Measurements from ENCODE around the gene RRP1.
A peak's percentile ranks its signal among the peaks of the same experiment; 100 is the strongest.

The RRP1 gene

GRCh38 chr21:43775795-43776430 lies 13.5 kb upstream of the RRP1 start, which contains the start of gene CSTB:
CSTB (minus strand) TSS chr21:43776308; CDS start chr21:43776269, 39 bp downstream.
- ATAC-seq (replicated peaks) (peak; percentile 75 to 79), DNase-seq (peak; percentile 70)
- peak within 1 kb of the TSS; percentile 87 for H3K27ac Mint-ChIP-seq
- peaks cover 43 to 62% of the 10 kb centered on the region in 2 donors for H3K4me1 Mint-ChIP-seq
- H3K9me3 Mint-ChIP-seq: peaks cover 7 to 8% of the 10 kb centered on the region in 2 donors
- no peaks in the 10 kb centered on the region for H3K27me3 Mint-ChIP-seq
- H3K36me3 Mint-ChIP-seq: peaks cover 24 to 37% of the 10 kb centered on the region in 2 donors
- H3K4me3 Mint-ChIP-seq: peak within 1 kb of the TSS; percentile 88 to 95

GRCh38 chr21:43777953-43778352 lies 11.4 kb upstream of the RRP1 start:
- ATAC-seq (replicated peaks) (no peak), DNase-seq (no peak)
- no peak overlapping the region for H3K27ac Mint-ChIP-seq
- peaks cover 45 to 65% of the 10 kb centered on the region in 2 donors for H3K4me1 Mint-ChIP-seq
- peak overlapping the region in 1 of 2 donors; percentile 10 for H3K4me3 Mint-ChIP-seq
- peaks cover 11 to 20% of the 10 kb centered on the region in 2 donors for H3K36me3 Mint-ChIP-seq
- H3K27me3 Mint-ChIP-seq: no peaks in the 10 kb centered on the region
- no peaks in the 10 kb centered on the region for H3K9me3 Mint-ChIP-seq

- Mint-ChIP-seq H3K4me1 (peaks cover 48 to 69% of the 10 kb centered on the region in 2 donors), H3K27ac (peak overlapping the region; percentile 70), H3K27me3 (no peaks in the 10 kb centered on the region), H3K36me3 (peaks cover 4 to 13% of the 10 kb centered on the region in 2 donors), H3K4me3 (peak overlapping the region in 1 of 2 donors; percentile 10), H3K9me3 (no peaks in the 10 kb centered on the region)
- DNase-seq (no peak), ATAC-seq (replicated peaks) (no peak)
Measured at GRCh38 chr21:43778469-43779335, 10.7 kb upstream of the RRP1 start.

GRCh38 chr21:43779660-43780059 lies 9.7 kb upstream of the RRP1 start:
- Mint-ChIP-seq H3K4me1 (peaks cover 49 to 70% of the 10 kb centered on the region in 2 donors), H3K4me3 (no peak overlapping the region)
- ATAC-seq (replicated peaks): no peak

GRCh38 chr21:43781846-43782245 lies 7.5 kb upstream of the RRP1 start:
- H3K27ac Mint-ChIP-seq: no peak overlapping the region
- peaks cover 46 to 57% of the 10 kb centered on the region in 2 donors for H3K4me1 Mint-ChIP-seq
- ATAC-seq (replicated peaks) (no peak), DNase-seq (no peak)
- no peaks in the 10 kb centered on the region for H3K9me3 Mint-ChIP-seq
- no peak overlapping the region for H3K4me3 Mint-ChIP-seq
- no peaks in the 10 kb centered on the region for H3K27me3 Mint-ChIP-seq
- H3K36me3 Mint-ChIP-seq: no peaks in the 10 kb centered on the region

More at GRCh38 chr21:43779660-43780059, 9.7 kb upstream of the RRP1 start:
- Mint-ChIP-seq H3K27ac (no peak overlapping the region), H3K27me3 (no peaks in the 10 kb centered on the region), H3K36me3 (peaks cover 0 to 5% of the 10 kb centered on the region in 2 donors), H3K9me3 (no peaks in the 10 kb centered on the region)
- DNase-seq: no peak

- no peaks in the 10 kb centered on the region for H3K9me3 Mint-ChIP-seq
- peak overlapping the region; percentile 54 for H3K27ac Mint-ChIP-seq
- H3K4me1 Mint-ChIP-seq: peaks cover 44 to 54% of the 10 kb centered on the region in 2 donors
- peak overlapping the region in 1 of 2 donors; percentile 43 for H3K4me3 Mint-ChIP-seq
- H3K36me3 Mint-ChIP-seq: no peaks in the 10 kb centered on the region
- ATAC-seq (replicated peaks) (peak; percentile 60 to 71), DNase-seq (no peak)
- H3K27me3 Mint-ChIP-seq: no peaks in the 10 kb centered on the region
Measured at GRCh38 chr21:43782431-43783097, 6.8 kb upstream of the RRP1 start.

DNA sequence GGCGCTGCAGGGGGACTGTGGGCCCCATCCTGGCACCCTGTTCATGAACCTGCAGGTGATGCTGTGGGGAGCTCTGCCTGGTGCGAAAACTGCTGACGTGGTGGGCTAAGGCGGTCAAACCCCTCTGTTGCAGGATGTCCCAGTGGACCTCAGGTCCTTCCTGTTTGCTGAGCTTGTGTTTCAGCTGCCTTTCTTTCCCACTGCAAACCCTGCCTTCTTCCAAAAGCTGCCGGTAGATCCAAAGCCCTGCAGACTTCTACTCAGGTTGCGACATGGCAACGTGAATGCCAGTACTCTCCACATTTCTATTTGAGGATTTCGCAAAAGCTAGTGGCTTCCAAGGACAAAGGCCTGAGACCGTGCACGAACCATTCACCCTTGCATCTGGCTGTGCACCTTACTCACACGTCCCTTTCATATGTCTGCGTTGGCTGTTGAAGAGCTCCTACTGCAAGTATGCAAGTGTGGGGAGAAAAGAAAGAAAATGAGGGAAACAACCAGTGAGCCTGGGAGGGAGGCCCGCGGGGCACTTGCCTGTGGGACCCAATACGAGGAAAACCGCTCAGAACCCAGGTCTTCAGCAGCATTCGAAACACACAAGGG lies 6.2 kb upstream of the RRP1 start:
- Mint-ChIP-seq H3K27ac (no peak overlapping the region), H3K4me3 (peak overlapping the region in 1 of 2 donors; percentile 43), H3K4me1 (peaks cover 43 to 49% of the 10 kb centered on the region in 2 donors), H3K9me3 (no peaks in the 10 kb centered on the region), H3K27me3 (no peaks in the 10 kb centered on the region), H3K36me3 (no peaks in the 10 kb centered on the region)
- DNase-seq: no peak
- ATAC-seq (replicated peaks): peak; percentile 45 to 50

- DNase-seq: no peak
- Mint-ChIP-seq H3K4me1 (peaks cover 35 to 39% of the 10 kb centered on the region in 2 donors), H3K27ac (no peak overlapping the region), H3K36me3 (peaks cover 3 to 4% of the 10 kb centered on the region in 2 donors), H3K9me3 (no peaks in the 10 kb centered on the region), H3K27me3 (no peaks in the 10 kb centered on the region), H3K4me3 (no peak overlapping the region)
- no peak for ATAC-seq (replicated peaks)
Measured at GRCh38 chr21:43785134-43785533, 4.2 kb upstream of the RRP1 start.

GRCh38 chr21:43786300-43786806 lies 3.0 kb upstream of the RRP1 start:
- Mint-ChIP-seq H3K4me3 (no peak overlapping the region), H3K4me1 (peaks cover 40 to 45% of the 10 kb centered on the region in 2 donors), H3K36me3 (peaks cover 9 to 13% of the 10 kb centered on the region in 2 donors), H3K9me3 (no peaks in the 10 kb centered on the region), H3K27ac (peak overlapping the region; percentile 80), H3K27me3 (no peaks in the 10 kb centered on the region)
- DNase-seq: no peak
- no peak for ATAC-seq (replicated peaks)

DNA sequence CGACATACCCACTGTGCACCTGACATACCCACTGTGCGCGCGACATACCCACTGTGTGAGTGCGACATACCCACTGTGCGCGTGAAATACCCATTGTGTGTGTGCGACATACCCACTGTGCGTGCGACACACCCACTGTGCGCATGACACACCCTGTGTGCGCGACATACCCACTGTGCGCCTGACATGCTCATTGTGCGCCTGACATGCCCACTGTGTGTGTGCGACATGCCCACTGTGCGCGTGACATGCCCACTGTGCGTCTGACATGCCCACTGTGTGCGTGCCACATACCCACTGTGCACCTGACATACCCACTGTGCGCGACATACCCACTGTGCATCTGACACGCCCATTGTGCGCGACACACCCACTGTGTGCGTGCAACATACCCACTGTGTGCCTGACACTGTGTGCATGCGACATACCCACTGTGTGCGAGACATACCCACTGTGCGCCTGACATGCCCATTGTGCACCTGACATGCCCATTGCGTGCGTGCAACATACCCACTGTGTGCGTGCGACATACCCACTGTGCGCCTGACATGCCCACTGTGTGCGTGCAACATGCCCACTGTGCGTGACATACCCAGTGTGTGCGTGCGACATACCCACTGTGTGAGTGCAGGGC lies 2.5 kb upstream of the RRP1 start:
- Mint-ChIP-seq H3K9me3 (no peaks in the 10 kb centered on the region), H3K27me3 (no peaks in the 10 kb centered on the region), H3K4me1 (peaks cover 37 to 46% of the 10 kb centered on the region in 2 donors), H3K27ac (no peak overlapping the region), H3K36me3 (peaks cover 11 to 16% of the 10 kb centered on the region in 2 donors), H3K4me3 (no peak overlapping the region)
- no peak for DNase-seq
- no peak for ATAC-seq (replicated peaks)

- H3K4me1 Mint-ChIP-seq: peaks cover 24 to 37% of the 10 kb centered on the region in 2 donors
- H3K9me3 Mint-ChIP-seq: no peaks in the 10 kb centered on the region
- H3K36me3 Mint-ChIP-seq: peaks cover 38 to 39% of the 10 kb centered on the region in 2 donors
- no peak for DNase-seq
- no peak for ATAC-seq (replicated peaks)
- peak overlapping the region; percentile 96 to 99 for H3K4me3 Mint-ChIP-seq
- no peaks in the 10 kb centered on the region for H3K27me3 Mint-ChIP-seq
- peak overlapping the region; percentile 93 for H3K27ac Mint-ChIP-seq
Measured at GRCh38 chr21:43790010-43790524, 690 bp downstream of the RRP1 start.

DNA sequence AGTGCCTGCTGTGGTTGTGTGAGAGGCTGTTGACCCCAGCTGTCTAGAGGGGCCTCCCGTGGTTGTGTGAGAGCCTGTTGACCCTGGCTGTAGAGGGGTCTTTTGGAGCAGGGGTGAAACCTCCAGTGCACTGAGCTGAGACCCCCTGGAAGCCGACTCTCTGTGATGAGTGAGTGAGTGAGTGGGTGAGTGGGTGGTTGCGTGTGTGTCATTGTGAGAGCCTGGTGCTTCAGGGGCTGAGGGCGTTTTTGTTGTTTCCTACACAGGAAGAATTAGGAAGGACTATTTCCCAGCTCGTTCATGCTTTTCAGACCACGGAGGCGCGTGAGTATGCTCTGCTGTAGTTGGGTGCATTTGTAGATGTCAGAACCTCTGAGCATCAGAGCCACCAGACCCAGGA lies 3.0 kb downstream of the RRP1 start:
- peaks cover 54 to 62% of the 10 kb centered on the region in 2 donors for H3K36me3 Mint-ChIP-seq
- peaks cover 20 to 37% of the 10 kb centered on the region in 2 donors for H3K4me1 Mint-ChIP-seq
- no peak for ATAC-seq (replicated peaks)
- H3K27ac Mint-ChIP-seq: peak overlapping the region; percentile 25
- no peak for DNase-seq
- no peak overlapping the region for H3K4me3 Mint-ChIP-seq
- H3K9me3 Mint-ChIP-seq: no peaks in the 10 kb centered on the region
- no peaks in the 10 kb centered on the region for H3K27me3 Mint-ChIP-seq

- Mint-ChIP-seq H3K36me3 (peaks cover 62 to 69% of the 10 kb centered on the region in 2 donors), H3K9me3 (no peaks in the 10 kb centered on the region)
Measured at GRCh38 chr21:43793243-43793642, 3.9 kb downstream of the RRP1 start.

More at GRCh38 chr21:43793243-43793642, 3.9 kb downstream of the RRP1 start:
- DNase-seq (no peak), ATAC-seq (replicated peaks) (no peak)
- Mint-ChIP-seq H3K27ac (peak overlapping the region; percentile 42), H3K27me3 (no peaks in the 10 kb centered on the region), H3K4me3 (no peak overlapping the region), H3K4me1 (peaks cover 22 to 37% of the 10 kb centered on the region in 2 donors)

Measured in stimulated activated naive B cell treated with anti-CD40 and anti-IgM and Interleukin-4, amounts not matched to agents 10 μg/mL and 1 μg/mL and 100 μg/mL, for 72 hours (primary cell).